Muscle layer of duodenum (tissue), 2 donors: ENCODE measurements around the gene NCAPD3.
"Not testable (repeated sequence)": the region's sequence is repeated elsewhere in the genome, so short reads cannot be mapped to it uniquely, and the experiment has no call there.

ENCODE experiments used
- H3K27ac ChIP-seq: one replicate; pipeline ENCODE4 v1.7.0; 2013; ENCODE audit warnings: mild to moderate bottlenecking, low read length
- H3K27me3 ChIP-seq: one replicate; pipeline ENCODE4 v1.7.0; 2013; ENCODE audit warnings: low read depth, mild to moderate bottlenecking, control low read depth, low read length
- H3K36me3 ChIP-seq, 2 donors: one replicate each; pipeline ENCODE4 v1.7.0; 2013; ENCODE audit warnings: low read length in 2 of 2, control low read depth in 1 of 2, mild to moderate bottlenecking in 1 of 2; ENCODE audit not compliant: insufficient read depth in 2 of 2, control insufficient read depth in 1 of 2
- H3K4me1 ChIP-seq, 2 donors: one replicate each; pipeline ENCODE4 v1.7.0; 2013; ENCODE audit warnings: low read length in 2 of 2, mild to moderate bottlenecking in 2 of 2, control low read depth in 1 of 2, moderate library complexity in 1 of 2; ENCODE audit not compliant: insufficient read depth in 2 of 2, control insufficient read depth in 1 of 2
- H3K4me3 ChIP-seq, 2 donors: one replicate each; pipeline ENCODE4 v1.7.0; 2013; ENCODE audit warnings: low read length in 2 of 2, low read depth in 1 of 2, mild to moderate bottlenecking in 1 of 2
- H3K9me3 ChIP-seq, 2 donors: one replicate each; pipeline ENCODE4 v1.7.0; 2013; ENCODE audit warnings: low read length in 2 of 2, control low read depth in 1 of 2, mild to moderate bottlenecking in 1 of 2; ENCODE audit not compliant: control insufficient read depth in 1 of 2
- donor health status: healthy.

NCAPD3 gene

DNA sequence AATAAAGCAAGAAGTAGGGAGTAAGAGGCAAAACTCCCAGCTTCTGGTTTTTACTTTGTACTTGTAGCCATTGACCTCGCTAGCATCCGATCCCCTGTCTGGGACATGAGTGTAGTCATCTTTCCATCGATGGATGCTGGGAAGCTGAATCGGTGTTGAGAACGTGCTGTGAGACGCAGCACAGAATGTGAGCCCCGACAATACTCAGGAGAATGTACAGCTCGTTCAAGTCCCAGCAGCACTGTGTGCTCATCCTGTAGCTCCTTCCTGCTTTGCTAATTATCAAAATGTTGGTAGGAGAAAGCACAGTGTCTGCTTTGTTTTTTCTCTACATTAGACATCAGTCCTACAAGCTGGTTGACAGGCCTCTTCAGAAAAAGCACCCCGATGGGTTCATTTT, 98.3 kb downstream of the NCAPD3 start:
- Histone ChIP-seq H3K27me3 (peaks cover 10% of the 10 kb centered on the region), H3K27ac (peak overlapping the region; percentile 79), H3K9me3 (no peaks in the 10 kb centered on the region), H3K4me3 (peak overlapping the region; percentile 52 to 64), H3K4me1 (peaks cover 6 to 32% of the 10 kb centered on the region in 2 donors), H3K36me3 (peaks cover 0 to 1% of the 10 kb centered on the region in 2 donors)

DNA sequence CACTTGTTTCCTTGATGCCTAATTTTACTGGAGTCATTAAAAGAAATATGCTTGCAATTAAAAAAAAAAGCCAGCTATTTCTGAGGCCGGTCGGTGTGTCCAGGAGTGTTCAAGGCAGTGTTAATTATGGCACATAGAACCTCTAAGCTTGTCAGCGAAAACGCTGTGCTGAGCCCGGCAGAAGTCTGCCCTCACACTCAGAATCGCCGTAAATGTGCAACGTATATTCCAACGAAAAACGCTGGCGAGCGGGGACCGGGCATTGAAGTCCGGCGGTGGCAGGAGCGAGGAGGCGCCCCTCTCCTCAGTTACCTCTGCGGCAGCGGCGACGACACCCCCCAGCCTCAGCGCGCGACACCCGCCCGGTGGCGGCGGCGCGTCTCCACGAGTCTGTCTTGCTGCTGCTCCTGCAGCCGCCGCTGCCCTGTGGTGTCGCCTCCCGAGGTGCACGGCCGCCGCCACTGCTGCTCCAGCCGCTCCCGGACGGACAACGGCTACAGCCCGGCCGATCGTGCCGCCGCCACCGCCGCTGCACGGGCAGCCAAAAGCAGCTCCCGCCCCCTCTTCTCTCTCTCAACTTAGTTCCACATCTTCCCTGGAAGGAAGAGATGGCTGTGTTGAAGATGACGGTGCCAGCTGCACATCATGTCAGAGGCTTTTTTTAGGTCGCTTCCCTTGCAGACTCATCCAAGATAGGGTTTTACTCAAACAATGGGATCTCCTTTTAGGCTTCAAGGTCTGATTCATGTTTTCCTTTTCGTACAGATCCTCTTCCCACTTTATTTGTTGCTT, 98.9 kb downstream of the NCAPD3 start:
- H3K27me3 ChIP-seq, result peaks cover 10% of the 10 kb centered on the region
- peak overlapping the region; percentile 52 to 64 for H3K4me3 ChIP-seq
- H3K4me1 ChIP-seq, result peaks cover 6 to 32% of the 10 kb centered on the region in 2 donors
- H3K9me3 ChIP-seq, result no peaks in the 10 kb centered on the region
- peak overlapping the region; percentile 79 for H3K27ac ChIP-seq
- H3K36me3 ChIP-seq, result peaks cover 0 to 5% of the 10 kb centered on the region in 2 donors

DNA sequence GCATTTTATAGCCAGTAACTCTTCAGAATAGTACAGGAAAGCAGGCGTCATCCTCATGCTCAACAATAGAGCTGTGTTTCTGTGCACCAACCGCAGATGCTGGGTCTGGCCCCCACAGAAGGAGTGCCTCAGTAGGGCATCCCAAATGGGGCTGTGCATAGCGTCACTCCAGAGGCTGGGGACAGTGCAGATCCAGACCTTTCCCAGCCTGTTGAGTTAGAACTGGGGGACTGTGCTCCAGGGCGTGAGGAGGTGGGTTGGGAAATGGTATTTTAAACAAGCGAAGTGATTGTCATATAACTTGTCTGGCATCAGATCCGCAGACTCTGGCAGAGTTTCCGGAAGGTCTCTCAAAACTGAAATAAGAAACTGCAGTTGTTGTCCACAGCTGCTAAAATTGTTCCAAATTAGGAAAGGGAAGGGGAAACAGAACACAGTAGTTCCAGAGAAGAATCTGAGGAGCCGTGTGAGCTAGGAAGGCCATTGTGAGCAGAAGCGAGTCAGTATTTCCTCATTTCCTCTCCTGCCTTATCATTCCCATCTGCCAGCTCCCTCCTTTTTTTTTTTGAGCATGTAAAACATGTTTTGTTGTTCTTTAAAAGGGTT, 102.7 kb downstream of the NCAPD3 start:
- peaks cover 6 to 27% of the 10 kb centered on the region in 2 donors for H3K4me1 ChIP-seq
- H3K27me3 ChIP-seq, result peaks cover 10% of the 10 kb centered on the region
- peak overlapping the region; percentile 14 to 48 for H3K4me3 ChIP-seq
- H3K27ac ChIP-seq, result peak overlapping the region; percentile 88
- peaks cover 0 to 5% of the 10 kb centered on the region in 2 donors for H3K36me3 ChIP-seq
- no peaks in the 10 kb centered on the region for H3K9me3 ChIP-seq

DNA sequence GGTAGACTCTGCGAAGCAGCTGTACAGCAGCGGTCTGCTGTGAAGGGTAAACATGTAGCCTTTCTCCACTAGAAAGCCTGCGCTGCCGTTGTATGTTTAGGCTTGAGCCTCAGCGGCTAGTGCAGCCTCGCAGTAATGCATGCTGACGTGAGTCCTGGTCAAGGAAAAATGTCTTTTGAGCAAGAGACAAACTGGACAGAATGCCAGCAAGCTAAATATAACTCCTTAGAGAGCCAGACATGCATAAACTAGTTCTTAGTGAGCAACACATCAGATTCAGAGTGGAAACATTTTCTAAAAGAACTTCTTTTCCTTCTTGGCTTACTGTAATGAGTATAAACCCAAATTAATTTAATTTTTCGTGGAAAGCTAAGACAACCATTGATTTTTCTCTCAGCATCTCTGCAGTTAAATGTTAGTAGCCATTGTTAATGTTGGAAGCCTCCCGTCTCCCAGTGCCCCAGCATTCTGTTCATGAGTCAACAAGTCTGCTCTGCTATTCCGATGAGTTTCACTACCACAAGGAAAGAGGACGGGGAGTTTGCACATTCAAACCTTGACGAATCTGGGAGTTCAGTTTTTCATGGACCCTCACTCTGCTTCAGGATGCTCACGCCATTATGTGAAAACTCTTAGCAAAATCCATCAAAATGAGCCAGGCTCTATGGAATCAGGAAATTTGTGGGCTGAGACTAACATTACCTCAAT, 103.5 kb downstream of the NCAPD3 start:
- Histone ChIP-seq H3K4me1 (peaks cover 0 to 20% of the 10 kb centered on the region in 2 donors), H3K27me3 (peaks cover 3% of the 10 kb centered on the region), H3K4me3 (peak overlapping the region; percentile 14 to 48), H3K9me3 (no peaks in the 10 kb centered on the region), H3K36me3 (peaks cover 0 to 5% of the 10 kb centered on the region in 2 donors), H3K27ac (peak overlapping the region; percentile 88)

DNA sequence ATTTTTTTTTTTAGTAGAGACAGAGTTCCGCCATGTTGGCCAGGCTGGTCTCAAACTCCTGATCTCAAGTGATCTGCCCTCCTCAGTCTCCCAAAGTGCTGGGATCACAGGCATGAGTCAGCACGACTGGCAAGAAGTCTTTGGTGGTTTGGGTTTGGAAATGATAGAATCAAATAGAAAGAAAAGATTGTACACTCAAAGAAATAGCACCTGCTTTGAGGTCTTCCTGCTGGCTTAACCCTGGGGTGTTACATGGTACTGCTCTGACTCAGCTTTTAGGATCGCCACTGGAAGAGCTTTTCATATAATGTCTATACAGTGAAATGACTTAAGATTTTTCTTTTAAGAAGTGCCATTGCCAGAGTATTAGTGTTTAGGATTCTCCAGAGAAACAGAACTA, 104.7 kb downstream of the NCAPD3 start:
- peak overlapping the region in 1 of 2 donors; percentile 14 for H3K4me3 ChIP-seq
- peak overlapping the region; percentile 88 for H3K27ac ChIP-seq

DNA sequence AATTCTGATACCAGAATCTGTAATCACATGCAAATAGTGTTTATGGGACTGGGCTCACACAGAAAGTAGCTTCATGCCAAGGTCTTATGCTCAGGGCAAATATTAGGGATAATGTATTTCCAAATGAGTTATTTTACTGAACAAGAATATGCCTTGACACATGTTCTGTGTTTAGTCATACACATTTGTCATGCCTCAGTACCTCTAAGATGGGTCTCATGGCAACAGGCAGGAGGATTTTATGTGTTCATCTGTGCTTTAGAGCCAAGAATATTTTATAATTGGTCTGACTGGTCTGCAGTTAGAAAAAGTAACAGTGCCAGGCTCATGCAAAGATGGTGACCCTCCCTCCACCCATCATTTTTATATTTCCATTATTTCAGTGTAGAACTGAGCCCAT, 105.8 kb downstream of the NCAPD3 start:
- peaks cover 0 to 5% of the 10 kb centered on the region in 2 donors for H3K36me3 ChIP-seq
- H3K4me1 ChIP-seq, result peaks cover 0 to 20% of the 10 kb centered on the region in 2 donors
- H3K27ac ChIP-seq, result no peak overlapping the region
- no peaks in the 10 kb centered on the region for H3K9me3 ChIP-seq
- H3K27me3 ChIP-seq, result no peaks in the 10 kb centered on the region
- H3K4me3 ChIP-seq, result no peak overlapping the region

More for the DNA sequence above, 104.7 kb downstream of the NCAPD3 start:
- Histone ChIP-seq H3K4me1 (peaks cover 0 to 20% of the 10 kb centered on the region in 2 donors), H3K9me3 (no peaks in the 10 kb centered on the region), H3K36me3 (peaks cover 0 to 5% of the 10 kb centered on the region in 2 donors), H3K27me3 (peaks cover 3% of the 10 kb centered on the region)

DNA sequence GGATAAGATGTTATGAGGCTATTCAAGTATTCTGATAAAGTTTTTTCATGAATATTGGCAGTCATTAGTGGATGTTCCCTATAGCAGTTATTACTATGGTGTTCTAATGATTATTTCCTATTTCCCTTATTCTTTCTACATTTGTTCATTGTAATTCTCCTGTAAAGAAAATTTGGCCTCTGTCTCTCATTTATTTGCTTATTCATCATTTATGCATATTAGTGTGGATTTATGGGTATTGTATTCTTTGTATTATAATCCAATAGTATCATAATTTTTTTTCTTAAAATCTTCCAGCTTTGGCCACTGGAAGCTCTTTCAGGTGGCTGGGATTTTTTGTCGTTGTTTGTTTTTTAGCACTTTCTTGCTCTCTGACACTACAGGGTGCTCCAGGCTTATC, 107.6 kb downstream of the NCAPD3 start:
- Histone ChIP-seq H3K9me3 (no peaks in the 10 kb centered on the region), H3K4me3 (no peak overlapping the region), H3K4me1 (peaks cover 0 to 6% of the 10 kb centered on the region in 2 donors), H3K27ac (no peak overlapping the region), H3K36me3 (peaks cover 0 to 5% of the 10 kb centered on the region in 2 donors), H3K27me3 (no peaks in the 10 kb centered on the region)

DNA sequence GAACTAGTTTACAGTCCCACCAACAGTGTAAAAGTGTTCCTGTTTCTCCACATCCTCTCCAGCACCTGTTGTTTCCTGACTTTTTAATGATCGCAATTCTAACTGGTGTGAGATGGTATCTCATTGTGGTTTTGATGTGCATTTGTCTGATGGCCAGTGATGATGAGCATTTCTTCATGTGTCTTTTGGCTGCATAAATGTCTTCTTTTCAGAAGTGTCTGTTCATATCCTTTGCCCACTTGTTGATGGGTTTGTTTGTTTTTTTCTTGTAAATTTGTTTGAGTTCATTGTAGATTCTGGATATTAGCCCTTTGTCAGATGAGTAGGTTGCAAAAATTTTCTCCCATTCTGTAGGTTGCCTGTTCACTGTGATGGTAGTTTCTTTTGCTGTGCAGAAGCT, 110.0 kb downstream of the NCAPD3 start:
- not testable (repeated sequence) for H3K36me3 ChIP-seq, H3K4me3 ChIP-seq, H3K27me3 ChIP-seq, H3K4me1 ChIP-seq, H3K9me3 ChIP-seq, H3K27ac ChIP-seq

DNA sequence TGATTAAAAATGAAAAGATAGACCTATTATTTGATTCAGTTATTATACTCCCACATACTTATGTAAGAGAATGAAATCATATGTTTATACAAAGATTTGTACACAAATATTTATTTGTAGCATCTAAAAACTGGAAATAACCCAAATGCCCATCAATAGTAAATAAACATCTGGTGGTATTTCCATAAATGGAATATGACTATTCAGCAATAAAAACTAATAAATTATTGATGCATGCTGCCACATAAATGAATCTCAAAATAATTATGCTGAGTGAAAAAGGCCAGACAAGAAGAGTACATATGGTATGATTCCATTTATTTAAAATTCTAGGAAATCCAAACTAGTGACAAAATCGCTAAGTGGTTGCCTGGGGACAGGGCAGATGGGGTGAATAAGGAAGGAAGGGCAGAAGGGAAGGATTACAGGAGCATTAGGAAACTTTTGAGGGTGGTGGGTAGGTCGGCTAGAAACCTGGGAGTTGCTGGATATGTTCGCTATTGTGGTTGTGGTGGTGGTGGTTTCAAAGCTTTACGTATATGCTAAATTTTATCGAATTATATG, 113.4 kb downstream of the NCAPD3 start:
- H3K9me3 ChIP-seq, result peaks cover 0 to 8% of the 10 kb centered on the region in 2 donors
- no peaks in the 10 kb centered on the region for H3K36me3 ChIP-seq
- no peaks in the 10 kb centered on the region for H3K4me1 ChIP-seq
- H3K4me3 ChIP-seq, result no peak overlapping the region
- H3K27ac ChIP-seq, result no peak overlapping the region
- H3K27me3 ChIP-seq, result no peaks in the 10 kb centered on the region
